ENCODE measurements around the gene PRKCQ.

DNA sequence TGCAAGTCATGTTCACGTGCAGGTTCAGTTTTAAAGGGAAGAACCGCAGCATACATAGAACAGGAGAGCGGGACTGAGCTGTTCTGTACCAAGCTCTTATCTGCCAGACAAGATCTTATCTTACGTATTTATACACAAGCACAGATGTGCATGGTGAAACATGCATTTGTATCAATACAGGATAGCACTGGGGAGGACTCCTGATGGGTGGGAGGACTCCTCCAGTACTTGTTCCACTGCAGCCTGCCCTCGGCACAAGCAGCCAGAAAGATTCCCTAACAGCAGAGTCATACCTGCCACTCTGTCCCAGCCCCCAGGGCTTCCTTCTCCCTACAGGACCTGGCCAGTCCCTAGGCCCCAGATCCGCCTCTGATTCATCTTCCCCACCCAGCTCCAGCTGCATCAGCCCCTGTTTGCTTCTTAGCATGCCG, 13.2 kb upstream of the PRKCQ start:
- TF ChIP-seq GATA2 (IDR thresholded peaks at IDR 0.05; ENCODE audit: low read depth, low read length) (peak; percentile 82), GATA3 (IDR thresholded peaks at IDR 0.05; ENCODE audit: low read depth, low read length) (peak; percentile 62)

All from SH-SY5Y (cell line).